H9 (cell line): Measurements from ENCODE around the gene CYS1. TPM values are rescaled to one million over a fixed set of nuclear protein-coding genes. Genes with fewer than 3 reads are reported as not detected.
"Not testable (repeated sequence)": the region's sequence is repeated elsewhere in the genome, so short reads cannot be mapped to it uniquely, and the experiment has no call there.

Experiments used
- DNase-seq: peaks from one replicate; pipeline ENCODE4 v3.0.0-alpha.2; 2017
- H2AFZ ChIP-seq: one replicate; pipeline ENCODE4 v1.6.1; 2013; ENCODE audit warnings: mild to moderate bottlenecking, low read length, control low read depth, moderate library complexity
- H2AK5ac ChIP-seq: 2 replicates; pipeline ENCODE4 v1.6.1; 2013; ENCODE audit warnings: low read length, control low read depth, mixed read lengths; ENCODE audit not compliant: insufficient read length
- H2BK120ac ChIP-seq: one replicate; pipeline ENCODE4 v1.6.1; 2013; ENCODE audit warnings: low read depth, mild to moderate bottlenecking, low read length, control low read depth, inconsistent platforms; ENCODE audit not compliant: poor library complexity, severe bottlenecking
- H2BK12ac ChIP-seq: 2 replicates; pipeline ENCODE4 v1.6.1; 2013; ENCODE audit warnings: low read length, control low read depth, mixed read lengths, low read depth; ENCODE audit not compliant: insufficient read length
- H2BK15ac ChIP-seq: 2 replicates; pipeline ENCODE4 v1.6.1; 2013; ENCODE audit warnings: low read depth, low read length, control low read depth
- H2BK20ac ChIP-seq: one replicate; pipeline ENCODE4 v1.6.1; 2013; ENCODE audit warnings: low read depth, mild to moderate bottlenecking, low read length, control low read depth, inconsistent platforms; ENCODE audit not compliant: poor library complexity, severe bottlenecking
- H2BK5ac ChIP-seq: 2 replicates; pipeline ENCODE4 v1.6.1; 2013; ENCODE audit warnings: low read length, control low read depth, mixed read lengths; ENCODE audit not compliant: insufficient read length
- H3K14ac ChIP-seq: 2 replicates; pipeline ENCODE4 v1.6.1; 2013; ENCODE audit warnings: low read length, control low read depth; ENCODE audit not compliant: insufficient read depth
- H3K18ac ChIP-seq: 2 replicates; pipeline ENCODE4 v1.6.1; 2013; ENCODE audit warnings: low read depth, mild to moderate bottlenecking, mixed read lengths, low read length, control low read depth; ENCODE audit not compliant: insufficient read length
- H3K23ac ChIP-seq: 2 replicates; pipeline ENCODE4 v1.6.1; 2013; ENCODE audit warnings: low read length, control low read depth, mixed read lengths, low read depth; ENCODE audit not compliant: insufficient read length
- H3K23me2 ChIP-seq: 2 replicates; pipeline ENCODE4 v1.6.1; 2013; ENCODE audit warnings: low read depth, mild to moderate bottlenecking, mixed read lengths, low read length, control low read depth; ENCODE audit not compliant: insufficient read length, poor library complexity, severe bottlenecking
- H3K27ac ChIP-seq: 2 replicates; pipeline ENCODE4 v1.5.1; 2013; ENCODE audit warnings: low read length, control low read depth, mixed read lengths, low read depth; ENCODE audit not compliant: insufficient read length
- H3K27me3 ChIP-seq: 2 replicates; pipeline ENCODE4 v1.6.1; 2013; ENCODE audit warnings: low read length, control low read depth, inconsistent platforms; ENCODE audit not compliant: insufficient read depth
- H3K4ac ChIP-seq: 2 replicates; pipeline ENCODE4 v1.6.1; 2013; ENCODE audit warnings: low read depth, mild to moderate bottlenecking, control low read depth, inconsistent platforms, low read length, moderate library complexity
- H3K4me1 ChIP-seq: 2 replicates; pipeline ENCODE4 v1.6.1; 2013; ENCODE audit warnings: low read length, control low read depth, inconsistent platforms; ENCODE audit not compliant: insufficient read depth
- H3K4me2 ChIP-seq: 2 replicates; pipeline ENCODE4 v1.6.1; 2013; ENCODE audit warnings: low read length, control low read depth, mixed read lengths; ENCODE audit not compliant: insufficient read length, insufficient read depth
- H3K56ac ChIP-seq: 2 replicates; pipeline ENCODE4 v1.6.1; 2013; ENCODE audit warnings: low read depth, mild to moderate bottlenecking, mixed read lengths, low read length, control low read depth; ENCODE audit not compliant: insufficient read length
- H3K79me1 ChIP-seq: 2 replicates; pipeline ENCODE4 v1.6.1; 2013; ENCODE audit warnings: low read depth, mild to moderate bottlenecking, moderate library complexity, low read length, control low read depth, inconsistent platforms; ENCODE audit not compliant: insufficient read depth, poor library complexity, severe bottlenecking
- H3K79me2 ChIP-seq: 2 replicates; pipeline ENCODE4 v1.6.1; 2013; ENCODE audit warnings: low read length, control low read depth, inconsistent platforms; ENCODE audit not compliant: insufficient read depth
- H3K9ac ChIP-seq: 2 replicates; pipeline ENCODE4 v1.6.1; 2013; ENCODE audit warnings: low read length, control low read depth, mixed read lengths; ENCODE audit not compliant: insufficient read length; ENCODE audit errors: extremely low read depth
- H3K9me3 ChIP-seq: one replicate; pipeline ENCODE4 v1.6.1; 2013; ENCODE audit warnings: low read depth, low read length, inconsistent platforms; ENCODE audit not compliant: control insufficient read depth
- H3T11ph ChIP-seq: one replicate; pipeline ENCODE4 v1.6.1; 2013; ENCODE audit warnings: mild to moderate bottlenecking, low read length, control low read depth, inconsistent platforms
- H4K20me1 ChIP-seq: one replicate; pipeline ENCODE4 v1.6.1; 2013; ENCODE audit not compliant: control insufficient read depth, insufficient read length, insufficient read depth
- H4K5ac ChIP-seq: 2 replicates; pipeline ENCODE4 v1.6.1; 2013; ENCODE audit warnings: low read depth, mild to moderate bottlenecking, mixed read lengths, low read length, control low read depth; ENCODE audit not compliant: insufficient read length
- H4K8ac ChIP-seq: replicated peaks from 2 replicates; pipeline ENCODE4 v1.6.1; 2013; ENCODE audit warnings: low read length, control low read depth, mixed read lengths, low read depth; ENCODE audit not compliant: insufficient read length
- H4K91ac ChIP-seq: 2 replicates; pipeline ENCODE4 v1.6.1; 2013; ENCODE audit warnings: low read depth, mild to moderate bottlenecking, moderate library complexity, mixed read lengths, low read length, control low read depth; ENCODE audit not compliant: insufficient read length
- H3K27ac Mint-ChIP-seq, 3 experiments: 2 replicates in 2 of 3; 3 replicates in 1 of 3; pipeline ENCODE4 v1.8.0; 2020 to 2021; ENCODE audit warnings: mixed read lengths in 3 of 3, mild to moderate bottlenecking in 1 of 3, moderate library complexity in 1 of 3
- H3K27me3 Mint-ChIP-seq: 2 replicates; pipeline ENCODE4 v1.8.0; 2021; ENCODE audit warnings: low read depth, mild to moderate bottlenecking, moderate library complexity, mixed read lengths
- H3K36me3 Mint-ChIP-seq, 3 experiments: 2 replicates in 2 of 3; 3 replicates in 1 of 3; pipeline ENCODE4 v1.8.0; 2020 to 2021; ENCODE audit warnings: low read depth in 3 of 3, mixed read lengths in 3 of 3; ENCODE audit not compliant: insufficient read depth in 1 of 3
- H3K4me1 Mint-ChIP-seq, 2 experiments: 2 replicates each; pipeline ENCODE4 v1.8.0; 2020; ENCODE audit warnings: mixed read lengths in 2 of 2
- H3K4me3 Mint-ChIP-seq, 2 experiments: 2 replicates in 1 of 2; 3 replicates in 1 of 2; pipeline ENCODE4 v1.8.0; 2020 to 2021; ENCODE audit warnings: mild to moderate bottlenecking in 2 of 2, mixed read lengths in 2 of 2, moderate library complexity in 1 of 2
- H3K9me3 Mint-ChIP-seq, 2 experiments: 2 replicates in 1 of 2; 3 replicates in 1 of 2; pipeline ENCODE4 v1.8.0; 2020; ENCODE audit warnings: mild to moderate bottlenecking in 2 of 2, mixed read lengths in 2 of 2, moderate library complexity in 1 of 2
- WGBS: extraction: QIAGEN DNeasy Blood & Tissue Kit; methylation state at CpG from one replicate; pipeline ENCODE4 v1.1.7; 2013; ENCODE audit warnings: missing lambda C conversion rate, low lambda C conversion rate, mixed read lengths; ENCODE audit not compliant: insufficient read length; ENCODE audit errors: extremely low coverage; 5-methylcytosine and 5-hydroxymethylcytosine counted together
- total RNA-seq: library from RNA; stranded (reverse); gene quantifications from 2 replicates; pipeline ENCODE4 v1.2.1, GENCODE V29; 2021
- TF ChIP-seq, protein P1 (sequence below): fragments of 200-600 bp; sonication (generic); conservative IDR thresholded peaks from 3 replicates; pipeline ENCODE4 v1.8.0; 2021; ENCODE audit warnings: antibody characterized with exemption, mild to moderate bottlenecking

Gene CYS1
- total RNA-seq, 1 experiment from 2014 or later: 0.35 TPM

- Histone ChIP-seq H4K20me1 (no peaks in the 10 kb centered on the region), H3K4me1 (no peaks in the 10 kb centered on the region), H3K27me3 (no peaks in the 10 kb centered on the region), H2BK20ac (no peak overlapping the region), H4K8ac (no peak overlapping the region), H3K4me2 (no peak overlapping the region), H2BK120ac (no peak overlapping the region), H3K27ac (no peak overlapping the region), H2BK12ac (no peak overlapping the region), H2BK5ac (no peak overlapping the region), H3T11ph (no peak overlapping the region), H2AFZ (no peak overlapping the region), H4K91ac (no peak overlapping the region), H3K23me2 (no peaks in the 10 kb centered on the region), H3K79me1 (no peaks in the 10 kb centered on the region), H3K9ac (no peak overlapping the region), H4K5ac (no peak overlapping the region), H3K79me2 (no peaks in the 10 kb centered on the region), H3K4ac (no peak overlapping the region), H3K23ac (no peak overlapping the region), H3K9me3 (no peaks in the 10 kb centered on the region), H2BK15ac (no peak overlapping the region), H3K56ac (no peak overlapping the region), H3K18ac (no peak overlapping the region), H3K14ac (no peak overlapping the region), H2AK5ac (no peak overlapping the region)
- Mint-ChIP-seq H3K4me1 (peaks cover 25 to 35% of the 10 kb centered on the region in 2 experiments), H3K9me3 (no peaks in the 10 kb centered on the region; a peak in 1 of 5 replicates), H3K27me3 (peaks cover 11% of the 10 kb centered on the region), H3K4me3 (no peak overlapping the region), H3K36me3 (peaks cover 0 to 2% (median 0%) of the 10 kb centered on the region in 3 experiments; a peak in 1 of 7 replicates), H3K27ac (no peak overlapping the region)
- TF ChIP-seq, protein P1, sequence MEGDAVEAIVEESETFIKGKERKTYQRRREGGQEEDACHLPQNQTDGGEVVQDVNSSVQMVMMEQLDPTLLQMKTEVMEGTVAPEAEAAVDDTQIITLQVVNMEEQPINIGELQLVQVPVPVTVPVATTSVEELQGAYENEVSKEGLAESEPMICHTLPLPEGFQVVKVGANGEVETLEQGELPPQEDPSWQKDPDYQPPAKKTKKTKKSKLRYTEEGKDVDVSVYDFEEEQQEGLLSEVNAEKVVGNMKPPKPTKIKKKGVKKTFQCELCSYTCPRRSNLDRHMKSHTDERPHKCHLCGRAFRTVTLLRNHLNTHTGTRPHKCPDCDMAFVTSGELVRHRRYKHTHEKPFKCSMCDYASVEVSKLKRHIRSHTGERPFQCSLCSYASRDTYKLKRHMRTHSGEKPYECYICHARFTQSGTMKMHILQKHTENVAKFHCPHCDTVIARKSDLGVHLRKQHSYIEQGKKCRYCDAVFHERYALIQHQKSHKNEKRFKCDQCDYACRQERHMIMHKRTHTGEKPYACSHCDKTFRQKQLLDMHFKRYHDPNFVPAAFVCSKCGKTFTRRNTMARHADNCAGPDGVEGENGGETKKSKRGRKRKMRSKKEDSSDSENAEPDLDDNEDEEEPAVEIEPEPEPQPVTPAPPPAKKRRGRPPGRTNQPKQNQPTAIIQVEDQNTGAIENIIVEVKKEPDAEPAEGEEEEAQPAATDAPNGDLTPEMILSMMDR: no peak
- DNase-seq: no peak
- no CpG with 5 or more reads among the region's 13 CpGs for WGBS
Observed at GRCh38 chr2:10094271-10094814, 14.1 kb upstream of the CYS1 start.

GRCh38 chr2:10091889-10092244 is 11.7 kb upstream of the CYS1 start:
- H3K79me1 ChIP-seq, H3K27me3 ChIP-seq, H3K27ac Mint-ChIP-seq, H2AK5ac ChIP-seq, H4K8ac ChIP-seq, H3K4me2 ChIP-seq, H3K9me3 Mint-ChIP-seq, DNase-seq, H3T11ph ChIP-seq, H2BK20ac ChIP-seq, H3K23ac ChIP-seq, H4K91ac ChIP-seq, H3K18ac ChIP-seq, H3K36me3 Mint-ChIP-seq, H3K4me3 Mint-ChIP-seq, H3K9ac ChIP-seq, H3K14ac ChIP-seq, H2BK15ac ChIP-seq, H3K23me2 ChIP-seq, H3K27ac ChIP-seq, H3K4ac ChIP-seq, H3K56ac ChIP-seq, H2BK5ac ChIP-seq, H2BK12ac ChIP-seq, H3K79me2 ChIP-seq, H4K20me1 ChIP-seq, H2BK120ac ChIP-seq, H4K5ac ChIP-seq, H3K9me3 ChIP-seq, H3K4me1 ChIP-seq, H2AFZ ChIP-seq: not testable (repeated sequence)
- no CpG with 5 or more reads among the region's 2 CpGs for WGBS
- H3K4me1 Mint-ChIP-seq: peaks cover 23 to 27% of the 10 kb centered on the region in 2 experiments
- H3K27me3 Mint-ChIP-seq: peaks cover 12% of the 10 kb centered on the region
